DND-41 (cell line): Measurements from ENCODE around the gene MYOM1.

Source experiments
- ATAC-seq: fragments of 200-7000 bp; cut with Tn5 transposase; 3 replicates; pipeline ENCODE4 v1.9.1; 2021; ENCODE audit warnings: low read depth; ENCODE audit not compliant: insufficient read depth
- DNase-seq: peaks from one replicate; pipeline ENCODE4 v3.0.0-alpha.2; 2020
- H2AFZ ChIP-seq: 2 replicates; pipeline ENCODE4 v1.6.0; 2012; ENCODE audit warnings: low read depth, low read length
- H3K27ac ChIP-seq: 2 replicates; pipeline ENCODE4 v1.5.1; 2012; ENCODE audit warnings: low read length, inconsistent platforms
- H3K27me3 ChIP-seq: fragments of 200-600 bp; sonication (generic); 2 replicates; pipeline ENCODE4 v1.6.0; 2012; ENCODE audit warnings: low read length, mild to moderate bottlenecking, inconsistent platforms; ENCODE audit not compliant: insufficient read depth, poor library complexity
- H3K36me3 ChIP-seq: 2 replicates; pipeline ENCODE4 v1.5.1; 2012; ENCODE audit warnings: low read length, inconsistent platforms; ENCODE audit not compliant: insufficient read depth
- H3K4me1 ChIP-seq: 2 replicates; pipeline ENCODE4 v1.5.1; 2012; ENCODE audit warnings: mild to moderate bottlenecking, low read length; ENCODE audit not compliant: insufficient read depth
- H3K4me2 ChIP-seq: 2 replicates; pipeline ENCODE4 v1.6.0; 2012; ENCODE audit warnings: mild to moderate bottlenecking, moderate library complexity, low read length, inconsistent platforms; ENCODE audit not compliant: insufficient read depth
- H3K4me3 ChIP-seq, 2 experiments: fragments of 200-600 bp in 1 of 2; shearing (Covaris generic) in 1 of 2; 2 replicates each; pipeline ENCODE4 v1.5.1; 2012 to 2016; ENCODE audit warnings: inconsistent platforms in 2 of 2, low read length in 2 of 2, mild to moderate bottlenecking in 2 of 2, low read depth in 1 of 2, moderate library complexity in 1 of 2
- H3K79me2 ChIP-seq: 2 replicates; pipeline ENCODE4 v1.6.0; 2012; ENCODE audit warnings: low read length, inconsistent platforms; ENCODE audit not compliant: insufficient read depth
- H3K9ac ChIP-seq: 2 replicates; pipeline ENCODE4 v1.6.0; 2012; ENCODE audit warnings: low read depth, mild to moderate bottlenecking, inconsistent platforms, low read length, moderate library complexity
- H3K9me3 ChIP-seq: 2 replicates; pipeline ENCODE4 v1.5.1; 2012; ENCODE audit warnings: low read length, moderate library complexity, mild to moderate bottlenecking, inconsistent platforms; ENCODE audit not compliant: insufficient read depth, severe bottlenecking
- H4K20me1 ChIP-seq: 2 replicates; pipeline ENCODE4 v1.6.0; 2012; ENCODE audit warnings: low read length; ENCODE audit not compliant: insufficient read depth
- EZH2 ChIP-seq: IDR thresholded peaks from 3 replicates; pipeline ENCODE4 v1.6.1; 2012; ENCODE audit warnings: borderline replicate concordance, low read depth, mild to moderate bottlenecking, moderate library complexity, low read length, inconsistent platforms; ENCODE audit not compliant: severe bottlenecking
- TF ChIP-seq, protein P1 (sequence below): IDR thresholded peaks from 2 replicates; pipeline ENCODE4 v1.5.1; 2012; ENCODE audit warnings: borderline replicate concordance, low read length, moderate library complexity, mild to moderate bottlenecking; ENCODE audit not compliant: poor library complexity, severe bottlenecking; ENCODE audit errors: extremely low read depth

The MYOM1 gene

DNA sequence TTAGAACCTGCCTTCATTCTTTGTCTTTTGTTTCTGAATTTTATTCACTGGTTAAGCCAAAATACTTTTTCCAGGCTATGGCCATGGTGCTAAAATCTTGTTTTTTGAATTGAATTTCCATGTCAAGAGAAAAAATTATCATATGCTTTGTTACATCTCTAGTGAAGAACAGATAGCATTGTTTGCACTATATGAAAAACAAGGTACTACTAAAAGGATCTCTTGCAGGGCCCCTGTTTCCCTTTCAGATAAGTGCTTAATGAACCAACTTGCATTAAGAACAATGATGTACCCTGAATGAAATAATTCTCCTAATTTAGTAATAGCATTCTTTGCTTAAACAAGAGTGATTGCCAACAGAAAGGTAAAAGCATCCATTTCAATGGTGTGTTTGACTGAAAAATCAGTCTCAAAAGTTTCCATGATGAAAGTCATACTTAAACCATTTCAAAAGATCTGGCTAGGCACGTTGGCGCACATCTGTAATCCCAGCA lies 37.9 kb upstream of the MYOM1 start:
- Histone ChIP-seq H3K4me1 (peaks cover 19% of the 10 kb centered on the region), H3K36me3 (peaks cover 66% of the 10 kb centered on the region), H3K4me3 (no peak overlapping the region), H3K9ac (no peak overlapping the region), H4K20me1 (peaks cover 8% of the 10 kb centered on the region; the same call in 1 of the 2 replicates), H3K27ac (no peak overlapping the region), H2AFZ (no peak overlapping the region), H3K79me2 (peaks cover 37% of the 10 kb centered on the region), H3K4me2 (no peak overlapping the region), H3K27me3 (no peaks in the 10 kb centered on the region), H3K9me3 (no peaks in the 10 kb centered on the region)
- DNase-seq (no peak), ATAC-seq (no peak)
- no peak for TF ChIP-seq EZH2
- TF ChIP-seq, protein P1, sequence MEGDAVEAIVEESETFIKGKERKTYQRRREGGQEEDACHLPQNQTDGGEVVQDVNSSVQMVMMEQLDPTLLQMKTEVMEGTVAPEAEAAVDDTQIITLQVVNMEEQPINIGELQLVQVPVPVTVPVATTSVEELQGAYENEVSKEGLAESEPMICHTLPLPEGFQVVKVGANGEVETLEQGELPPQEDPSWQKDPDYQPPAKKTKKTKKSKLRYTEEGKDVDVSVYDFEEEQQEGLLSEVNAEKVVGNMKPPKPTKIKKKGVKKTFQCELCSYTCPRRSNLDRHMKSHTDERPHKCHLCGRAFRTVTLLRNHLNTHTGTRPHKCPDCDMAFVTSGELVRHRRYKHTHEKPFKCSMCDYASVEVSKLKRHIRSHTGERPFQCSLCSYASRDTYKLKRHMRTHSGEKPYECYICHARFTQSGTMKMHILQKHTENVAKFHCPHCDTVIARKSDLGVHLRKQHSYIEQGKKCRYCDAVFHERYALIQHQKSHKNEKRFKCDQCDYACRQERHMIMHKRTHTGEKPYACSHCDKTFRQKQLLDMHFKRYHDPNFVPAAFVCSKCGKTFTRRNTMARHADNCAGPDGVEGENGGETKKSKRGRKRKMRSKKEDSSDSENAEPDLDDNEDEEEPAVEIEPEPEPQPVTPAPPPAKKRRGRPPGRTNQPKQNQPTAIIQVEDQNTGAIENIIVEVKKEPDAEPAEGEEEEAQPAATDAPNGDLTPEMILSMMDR: no peak

DNA sequence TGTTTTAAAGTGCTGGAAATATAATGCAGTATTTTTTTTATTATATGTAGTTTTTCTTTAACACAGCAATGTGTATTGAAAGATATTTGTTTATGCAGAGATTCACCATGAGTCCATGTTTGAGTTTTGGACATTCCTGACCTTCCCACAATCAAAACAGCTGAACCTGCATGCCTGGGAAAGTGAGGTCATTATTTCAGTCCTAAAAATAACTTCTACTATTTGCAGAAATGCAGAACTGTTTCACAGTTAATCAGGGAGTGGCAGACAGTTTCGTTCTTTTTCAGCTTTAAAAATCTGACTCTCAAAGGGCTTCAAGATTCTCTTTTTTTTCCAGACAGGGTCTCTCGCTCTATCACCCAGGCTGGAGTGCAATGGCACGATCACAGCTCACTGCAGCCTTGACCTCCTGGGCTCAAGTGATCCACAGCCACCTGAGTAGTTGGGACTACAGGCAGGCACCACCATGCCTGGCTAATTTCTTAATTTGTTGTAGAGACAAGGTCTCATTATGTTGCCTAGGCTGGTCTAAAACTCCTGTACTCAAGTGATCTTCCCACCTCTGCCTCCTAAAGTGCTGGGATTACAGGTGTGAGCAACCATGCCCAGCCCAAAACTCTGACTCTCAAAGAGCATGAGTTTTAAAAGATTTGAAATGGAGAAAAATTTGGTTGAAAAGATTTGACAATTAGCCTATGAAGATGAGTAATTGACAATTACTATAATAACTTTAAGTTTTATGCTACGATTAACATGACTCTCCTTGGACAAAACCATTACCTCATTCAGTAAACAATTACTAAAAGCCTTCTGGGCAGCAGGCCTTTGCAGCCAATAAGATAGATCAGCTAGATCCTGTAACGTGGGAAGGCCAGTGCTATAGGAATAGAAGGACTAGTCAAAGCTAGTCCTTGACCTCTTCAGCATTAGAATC lies 37.2 kb upstream of the MYOM1 start:
- Histone ChIP-seq H4K20me1 (peaks cover 6% of the 10 kb centered on the region; the same call in 1 of the 2 replicates), H3K79me2 (peaks cover 37% of the 10 kb centered on the region), H3K4me3 (no peak overlapping the region), H3K27me3 (no peaks in the 10 kb centered on the region), H3K4me1 (peaks cover 19% of the 10 kb centered on the region), H3K36me3 (peaks cover 65% of the 10 kb centered on the region), H2AFZ (no peak overlapping the region), H3K4me2 (no peak overlapping the region), H3K27ac (no peak overlapping the region), H3K9ac (no peak overlapping the region), H3K9me3 (no peaks in the 10 kb centered on the region)
- ATAC-seq (no peak), DNase-seq (no peak)
- TF ChIP-seq, protein P1: no peak
- TF ChIP-seq EZH2: no peak

DNA sequence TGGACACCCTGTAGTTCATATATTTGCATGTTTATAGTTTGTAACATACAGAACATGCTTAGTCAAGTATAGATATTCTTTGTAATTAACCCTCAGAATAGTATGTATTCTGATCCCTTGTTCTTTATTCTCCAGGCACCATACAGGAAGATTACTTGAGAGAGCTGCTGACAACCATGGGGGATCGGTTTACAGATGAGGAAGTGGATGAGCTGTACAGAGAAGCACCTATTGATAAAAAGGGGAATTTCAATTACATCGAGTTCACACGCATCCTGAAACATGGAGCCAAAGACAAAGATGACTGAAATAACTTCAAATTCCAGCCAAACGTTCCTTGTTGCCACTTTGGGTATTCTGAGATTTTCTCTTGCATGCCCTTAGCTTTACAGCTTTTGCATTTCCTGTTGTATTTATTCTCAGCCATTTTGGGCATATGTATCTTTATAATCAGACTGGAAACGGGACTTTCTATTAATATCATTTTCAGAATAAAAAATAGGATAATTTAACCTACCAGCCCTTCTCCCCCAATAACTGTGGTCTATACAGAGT lies 35.9 kb upstream of the MYOM1 start:
- Histone ChIP-seq H3K9ac (no peak overlapping the region), H3K27ac (no peak overlapping the region)

More for the DNA sequence above, 35.9 kb upstream of the MYOM1 start:
- Histone ChIP-seq H3K4me2 (no peak overlapping the region), H3K4me1 (peaks cover 23% of the 10 kb centered on the region), H4K20me1 (peaks cover 8% of the 10 kb centered on the region; the same call in 1 of the 2 replicates), H3K79me2 (peaks cover 37% of the 10 kb centered on the region), H3K9me3 (no peaks in the 10 kb centered on the region), H3K36me3 (peaks cover 73% of the 10 kb centered on the region), H3K27me3 (no peaks in the 10 kb centered on the region), H2AFZ (no peak overlapping the region), H3K4me3 (no peak overlapping the region)
- ATAC-seq (no peak), DNase-seq (no peak)
- TF ChIP-seq, protein P1: no peak
- TF ChIP-seq EZH2: no peak
